ENCODE results near the gene KRTAP4-2.
"Not testable (repeated sequence)": the region's sequence is repeated elsewhere in the genome, so short reads cannot be mapped to it uniquely, and the experiment has no call there.

The KRTAP4-2 gene

GRCh38 chr17:41177727-41178271 is at the start of gene KRTAP4-2:
Gene KRTAP4-2 (minus strand): TSS chr17:41178221. CDS start chr17:41178164, 57 bp downstream.
- DNase-seq (ENCODE audit: low spot score) = no peak

DNA sequence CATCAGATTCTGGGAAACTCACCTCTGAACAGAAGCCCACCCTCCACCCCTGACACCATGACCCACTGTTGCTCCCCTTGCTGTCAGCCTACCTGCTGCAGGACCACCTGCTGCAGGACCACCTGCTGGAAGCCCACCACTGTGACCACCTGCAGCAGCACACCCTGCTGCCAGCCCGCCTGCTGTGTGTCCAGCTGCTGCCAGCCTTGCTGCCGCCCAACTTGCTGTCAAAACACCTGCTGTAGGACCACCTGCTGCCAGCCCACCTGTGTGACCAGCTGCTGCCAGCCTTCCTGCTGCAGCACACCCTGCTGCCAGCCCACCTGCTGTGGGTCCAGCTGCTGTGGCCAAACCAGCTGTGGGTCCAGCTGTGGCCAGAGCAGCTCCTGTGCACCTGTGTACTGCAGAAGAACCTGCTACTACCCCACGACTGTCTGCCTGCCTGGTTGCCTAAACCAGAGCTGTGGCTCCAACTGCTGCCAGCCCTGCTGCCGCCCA is 48.6 kb upstream of the KRTAP4-2 start, which contains the start of gene KRTAP9-2:
Gene KRTAP9-2 (plus strand): TSS at position 51 of the 498 bp plus-strand sequence. CDS start 7 bp downstream, at position 58.
- DNase-seq (ENCODE audit: low spot score) = not testable (repeated sequence)

- no peak for DNase-seq (ENCODE audit: low spot score)
These were observed 48.0 kb upstream of the KRTAP4-2 start for GRCh38 chr17:41226051-41226450.

GRCh38 chr17:41223821-41224220 is 45.8 kb upstream of the KRTAP4-2 start:
- no peak for DNase-seq (ENCODE audit: low spot score)

GRCh38 chr17:41215681-41216080 is 37.7 kb upstream of the KRTAP4-2 start:
- DNase-seq (ENCODE audit: low spot score) = no peak

GRCh38 chr17:41212524-41213169 is 34.6 kb upstream of the KRTAP4-2 start:
- DNase-seq (ENCODE audit: low spot score) = no peak

DNA sequence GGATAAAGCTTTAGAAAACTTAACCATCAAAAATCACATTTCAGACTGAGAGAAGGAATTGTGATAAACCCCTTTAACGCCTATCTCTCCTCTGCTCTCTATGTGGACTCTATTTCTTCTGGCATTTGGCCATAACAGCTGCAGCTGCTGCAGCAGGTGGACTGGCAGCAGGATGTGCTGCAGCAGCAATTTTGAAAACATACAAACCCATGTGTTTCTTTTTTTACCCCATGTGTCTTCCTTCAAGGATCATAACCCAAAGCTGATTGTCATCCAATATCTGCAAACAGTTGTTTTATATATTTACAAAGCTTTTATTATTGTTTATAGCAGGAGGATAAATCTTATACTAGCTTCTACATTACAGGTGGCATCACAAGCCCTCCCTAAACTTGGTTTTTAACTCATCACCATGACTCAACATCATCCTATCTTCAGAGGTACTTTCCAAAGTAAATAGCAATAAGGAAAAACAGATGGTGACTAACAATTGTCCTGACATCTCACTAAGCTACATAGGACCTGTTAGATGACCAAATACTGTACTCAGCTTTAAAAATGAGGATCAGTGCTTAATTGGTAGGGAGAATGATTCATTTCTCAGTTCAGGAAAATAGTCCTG is 33.9 kb upstream of the KRTAP4-2 start:
- no peak for DNase-seq (ENCODE audit: low spot score)

DNA sequence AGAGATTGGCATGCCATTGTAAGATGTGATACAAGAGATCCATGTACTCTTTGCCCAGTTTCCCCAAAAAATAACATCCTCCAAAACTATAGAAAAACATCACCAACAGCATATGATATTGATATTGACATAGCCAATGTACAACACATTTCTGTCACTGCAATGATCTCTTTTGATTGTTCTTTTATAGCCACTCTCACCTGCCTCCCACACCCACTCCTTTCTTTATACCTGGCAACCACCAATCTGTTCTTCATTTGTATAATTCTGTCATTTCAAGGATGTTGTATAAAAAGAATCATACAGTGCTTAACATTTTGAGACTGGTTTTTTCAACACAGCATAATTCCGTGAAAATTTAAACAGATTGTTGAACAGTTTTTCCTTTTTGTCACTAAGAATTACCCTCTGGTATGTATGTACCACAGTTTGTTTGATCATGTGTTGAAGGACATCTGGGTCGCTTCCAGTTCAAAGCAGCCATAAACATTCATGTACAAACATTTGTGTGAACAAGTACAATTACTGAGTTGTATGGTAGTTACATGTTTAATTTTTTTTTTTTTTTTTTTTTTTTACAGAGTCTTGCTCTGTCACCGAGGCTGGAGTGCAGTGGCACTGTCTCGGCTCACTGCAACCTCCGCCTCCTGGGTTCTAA is 21.5 kb upstream of the KRTAP4-2 start:
- DNase-seq (ENCODE audit: low spot score) = no peak

- DNase-seq (ENCODE audit: low spot score) = no peak
These were observed 18.0 kb upstream of the KRTAP4-2 start for GRCh38 chr17:41196068-41196467.

DNA sequence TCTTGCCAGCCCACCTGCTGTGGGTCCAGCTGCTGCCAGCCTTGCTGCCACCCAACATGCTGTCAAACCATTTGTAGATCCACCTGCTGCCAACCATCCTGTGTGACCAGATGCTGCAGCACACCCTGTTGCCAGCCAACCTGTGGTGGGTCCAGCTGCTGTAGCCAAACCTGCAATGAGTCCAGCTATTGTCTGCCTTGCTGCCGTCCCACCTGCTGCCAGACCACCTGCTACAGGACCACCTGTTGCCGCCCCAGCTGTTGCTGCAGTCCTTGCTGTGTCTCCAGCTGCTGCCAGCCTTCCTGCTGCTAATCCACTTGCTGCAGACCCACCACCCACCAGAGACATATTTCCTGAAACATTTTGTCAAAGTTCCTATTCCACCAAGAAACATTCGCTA is 12.3 kb upstream of the KRTAP4-2 start:
- DNase-seq (ENCODE audit: low spot score) = no peak

- not testable (repeated sequence) for DNase-seq (ENCODE audit: low spot score)
These were observed 11.9 kb upstream of the KRTAP4-2 start, which contains the start of gene KRTAP9-1 for GRCh38 chr17:41189837-41190318. Gene KRTAP9-1 (plus strand): TSS chr17:41189887. CDS start chr17:41189887, 0 bp downstream.

GRCh38 chr17:41186872-41187271 is 8.9 kb upstream of the KRTAP4-2 start:
- DNase-seq (ENCODE audit: low spot score) = no peak

DNA sequence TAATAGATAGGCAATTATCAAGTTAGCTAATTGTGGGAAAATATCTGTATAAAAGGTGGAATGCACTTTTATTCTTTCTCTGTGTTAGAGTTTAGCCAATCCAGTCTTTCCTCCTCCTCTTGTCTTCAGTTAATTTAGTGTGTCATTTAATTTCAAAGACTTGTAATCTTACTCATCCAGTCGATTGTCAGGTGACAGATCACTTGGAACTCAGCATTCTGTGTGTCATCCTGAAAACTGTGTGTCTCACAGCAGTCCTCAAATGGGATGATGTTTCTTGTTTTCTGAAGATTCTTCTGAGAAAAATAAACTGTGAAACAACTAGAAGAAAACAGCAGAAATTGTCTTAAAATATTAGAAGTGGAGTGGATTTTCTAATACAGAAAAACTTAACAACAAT is 7.0 kb upstream of the KRTAP4-2 start:
- DNase-seq (ENCODE audit: low spot score) = no peak

- no peak for DNase-seq (ENCODE audit: low spot score)
These were observed 6.5 kb upstream of the KRTAP4-2 start, which contains the start of gene KRTAP4-1 for GRCh38 chr17:41184480-41184961. Gene KRTAP4-1 (minus strand): TSS chr17:41184911. CDS start chr17:41184854, 57 bp downstream.

DNA sequence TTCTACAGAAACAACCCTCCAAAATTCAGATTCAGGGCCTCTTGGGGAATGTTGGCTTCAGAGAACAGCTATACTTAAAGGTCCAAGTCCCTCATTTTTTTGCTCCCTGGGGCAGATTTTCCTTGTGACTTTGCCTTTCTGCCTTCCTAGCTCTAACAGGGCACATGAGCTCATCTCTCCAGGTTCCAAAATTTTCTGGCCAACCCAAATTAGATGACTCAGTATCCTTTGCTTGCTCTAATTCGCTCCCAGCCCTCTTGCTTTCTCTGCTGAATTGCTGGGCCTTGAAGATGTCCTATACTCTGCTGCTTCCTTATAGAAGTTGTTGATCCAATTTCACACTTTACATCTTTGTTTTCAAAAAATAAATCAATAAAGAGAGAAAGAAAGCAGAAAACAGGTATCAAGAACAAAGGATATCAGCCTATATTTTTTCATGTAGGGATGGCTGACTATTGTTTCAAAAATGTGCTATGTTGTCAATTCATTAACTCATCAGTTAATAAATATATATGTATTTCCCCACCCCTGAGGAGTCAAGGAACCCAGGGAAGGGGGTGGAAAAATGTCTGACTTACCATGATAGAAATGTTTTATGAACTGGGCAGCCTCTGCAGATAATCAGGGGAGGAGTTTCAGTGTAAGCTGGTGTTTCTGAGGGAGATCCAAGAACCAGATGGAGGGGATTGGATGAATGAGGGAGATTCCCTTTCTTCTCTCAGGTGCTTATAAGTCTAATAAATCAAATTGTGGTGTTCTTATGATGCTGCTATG is 1.0 kb upstream of the KRTAP4-2 start:
- no peak for DNase-seq (ENCODE audit: low spot score)

- no peak for DNase-seq (ENCODE audit: low spot score)
These were observed 320 bp upstream of the KRTAP4-2 start for GRCh38 chr17:41178341-41178740.

GRCh38 chr17:41176744-41177387 is 1.2 kb downstream of the KRTAP4-2 start:
- DNase-seq (ENCODE audit: low spot score) = no peak

- DNase-seq (ENCODE audit: low spot score) = no peak
These were observed 6.1 kb downstream of the KRTAP4-2 start for GRCh38 chr17:41171886-41172285.

GRCh38 chr17:41168121-41168520 is 9.9 kb downstream of the KRTAP4-2 start, which contains the start of gene KRTAP4-3:
Gene KRTAP4-3 (minus strand): TSS chr17:41168221. CDS start chr17:41168172, 49 bp downstream.
- DNase-seq (ENCODE audit: low spot score) = no peak

- DNase-seq (ENCODE audit: low spot score) = no peak
These were observed 10.5 kb downstream of the KRTAP4-2 start for GRCh38 chr17:41167561-41167960.

DNA sequence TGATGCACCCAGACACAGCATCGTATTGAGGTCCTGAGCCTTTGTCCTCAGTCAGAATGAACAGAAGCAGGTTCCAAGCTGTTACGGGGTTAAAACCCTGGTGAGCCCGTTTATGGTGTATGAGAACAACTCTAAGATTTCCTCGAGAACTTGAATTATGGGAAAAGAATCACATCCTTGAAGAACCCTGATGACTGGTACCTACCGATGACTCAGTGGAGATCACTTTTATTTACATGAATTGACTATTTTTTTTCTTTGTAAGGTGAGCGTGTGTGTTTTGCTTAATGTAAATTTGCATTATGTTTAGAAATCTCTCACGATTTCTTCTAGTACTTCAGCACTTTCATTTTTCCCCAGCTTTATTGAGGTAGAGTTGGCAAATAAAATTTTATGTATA is 14.2 kb downstream of the KRTAP4-2 start:
- no peak for DNase-seq (ENCODE audit: low spot score)
